ENCODE data around the gene SUDS3. TPM values are rescaled to one million over a fixed set of nuclear protein-coding genes. Genes with fewer than 3 reads are reported as not detected.

SUDS3 gene
- total and polyA plus RNA-seq, 12 donors: 7.5 to 28.0 (median 21.6) TPM

DNA sequence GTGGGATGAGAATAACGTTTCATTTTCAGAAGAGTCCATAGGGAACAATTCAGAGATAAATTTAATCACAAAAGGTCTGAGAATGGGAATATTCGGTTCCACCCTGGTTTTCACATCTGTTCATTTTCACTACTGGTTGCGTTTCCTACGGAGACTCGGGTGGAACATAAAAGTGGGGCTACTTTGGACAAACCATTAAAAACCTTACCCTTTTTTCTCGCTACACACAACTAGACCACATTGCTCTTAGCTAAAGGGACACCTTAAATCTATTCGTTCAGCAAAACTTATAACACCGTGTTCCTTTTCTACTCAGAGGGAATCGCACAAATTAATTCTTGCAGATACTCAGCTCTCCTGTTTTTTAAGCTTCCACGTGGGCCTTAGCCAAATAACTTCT, 1.0 kb upstream of the SUDS3 start:
- peaks cover 0 to 54% (median 47%) of the 10 kb centered on the region in 9 donors for H3K4me1 ChIP-seq
- no peak for DNase-seq

DNA sequence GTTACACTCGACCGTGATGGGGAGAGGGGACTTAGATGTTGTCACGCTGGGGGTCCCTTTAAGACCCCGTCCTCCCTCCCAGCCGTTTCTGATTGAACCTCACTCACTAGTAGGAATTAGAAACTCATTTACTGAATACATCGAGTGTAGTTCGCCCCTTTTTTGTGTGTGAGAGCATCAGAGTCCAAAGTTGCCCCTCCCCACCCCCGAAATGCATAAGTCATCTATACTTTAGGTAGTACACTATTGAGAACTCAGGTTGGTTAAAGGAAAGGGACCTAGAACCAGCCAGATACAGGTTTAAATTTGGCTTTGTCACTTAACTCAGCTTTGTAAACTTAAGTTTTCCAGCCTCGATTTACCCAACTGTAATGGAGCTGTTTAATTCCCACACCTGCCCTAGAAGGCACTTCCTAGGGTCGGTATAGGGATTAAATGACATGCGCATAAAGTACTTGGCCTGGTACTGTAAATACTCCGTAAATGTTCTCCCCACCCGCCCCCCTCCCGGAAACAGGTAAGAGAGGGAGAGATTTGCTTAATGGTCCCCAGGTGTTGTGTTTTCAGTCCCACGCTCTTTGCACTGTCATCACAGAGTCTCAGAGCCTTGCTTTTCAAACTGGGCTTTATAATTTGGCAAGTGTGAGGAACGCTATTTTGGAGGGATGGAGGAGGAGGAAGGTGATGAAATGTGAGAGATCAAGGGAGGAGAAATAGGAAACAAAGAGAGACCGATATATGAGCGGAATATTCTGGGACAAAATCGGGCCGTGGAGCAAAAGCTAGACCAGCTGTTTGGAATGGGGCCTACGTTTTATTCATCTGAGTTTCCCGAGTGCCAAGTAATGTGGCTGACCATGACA, 897 bp downstream of the SUDS3 start:
- intact Hi-C loops (cut with DNase I): loop anchor here (2.0 to 10.0 kb wide), 10 partner anchors 72 to 502 kb away; partner anchors contain the start of gene WSB2 (in 1 of the 10)
- H3K4me1 ChIP-seq: peaks cover 0 to 44% (median 39%) of the 10 kb centered on the region in 9 donors
- WGBS, 2 donors: 2 to 3% methylated on average over 22 of the region's 22 CpGs
- H3K36me3 ChIP-seq: peaks cover 0 to 39% (median 24%) of the 10 kb centered on the region in 9 donors
- H3K9me3 ChIP-seq: no peaks in the 10 kb centered on the region
- peak overlapping the region; percentile 85 to 100 (median 97) for H3K4me3 ChIP-seq
- DNase-seq (peak in 1 of 2 donors; percentile 8), ATAC-seq (no peak)
- no peaks in the 10 kb centered on the region for H3K27me3 ChIP-seq
- TF ChIP-seq, protein P1, sequence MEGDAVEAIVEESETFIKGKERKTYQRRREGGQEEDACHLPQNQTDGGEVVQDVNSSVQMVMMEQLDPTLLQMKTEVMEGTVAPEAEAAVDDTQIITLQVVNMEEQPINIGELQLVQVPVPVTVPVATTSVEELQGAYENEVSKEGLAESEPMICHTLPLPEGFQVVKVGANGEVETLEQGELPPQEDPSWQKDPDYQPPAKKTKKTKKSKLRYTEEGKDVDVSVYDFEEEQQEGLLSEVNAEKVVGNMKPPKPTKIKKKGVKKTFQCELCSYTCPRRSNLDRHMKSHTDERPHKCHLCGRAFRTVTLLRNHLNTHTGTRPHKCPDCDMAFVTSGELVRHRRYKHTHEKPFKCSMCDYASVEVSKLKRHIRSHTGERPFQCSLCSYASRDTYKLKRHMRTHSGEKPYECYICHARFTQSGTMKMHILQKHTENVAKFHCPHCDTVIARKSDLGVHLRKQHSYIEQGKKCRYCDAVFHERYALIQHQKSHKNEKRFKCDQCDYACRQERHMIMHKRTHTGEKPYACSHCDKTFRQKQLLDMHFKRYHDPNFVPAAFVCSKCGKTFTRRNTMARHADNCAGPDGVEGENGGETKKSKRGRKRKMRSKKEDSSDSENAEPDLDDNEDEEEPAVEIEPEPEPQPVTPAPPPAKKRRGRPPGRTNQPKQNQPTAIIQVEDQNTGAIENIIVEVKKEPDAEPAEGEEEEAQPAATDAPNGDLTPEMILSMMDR (IDR thresholded peaks at IDR 0.05): no peak
- peak overlapping the region in 9 of 10 donors; percentile 91 to 100 (median 97) for H3K27ac ChIP-seq

More for the DNA sequence above, 1.0 kb upstream of the SUDS3 start:
- Histone ChIP-seq H3K4me3 (peak overlapping the region in 5 of 10 donors; percentile 86 to 100 (median 98)), H3K27me3 (no peaks in the 10 kb centered on the region), H3K27ac (peak overlapping the region; percentile 91 to 100 (median 96)), H3K36me3 (peaks cover 0 to 20% (median 10%) of the 10 kb centered on the region in 9 donors), H3K9me3 (no peaks in the 10 kb centered on the region)
- TF ChIP-seq, protein P1 (IDR thresholded peaks at IDR 0.05): no peak
- intact Hi-C loops (cut with DNase I): loop anchor here (2.0 to 10.0 kb wide), 10 partner anchors 71 to 501 kb away; partner anchors contain the start of gene WSB2 (in 1 of the 10)
- ATAC-seq: no peak
- 68 to 71% methylated on average over 10 of the region's 10 CpGs for WGBS, 2 donors

DNA sequence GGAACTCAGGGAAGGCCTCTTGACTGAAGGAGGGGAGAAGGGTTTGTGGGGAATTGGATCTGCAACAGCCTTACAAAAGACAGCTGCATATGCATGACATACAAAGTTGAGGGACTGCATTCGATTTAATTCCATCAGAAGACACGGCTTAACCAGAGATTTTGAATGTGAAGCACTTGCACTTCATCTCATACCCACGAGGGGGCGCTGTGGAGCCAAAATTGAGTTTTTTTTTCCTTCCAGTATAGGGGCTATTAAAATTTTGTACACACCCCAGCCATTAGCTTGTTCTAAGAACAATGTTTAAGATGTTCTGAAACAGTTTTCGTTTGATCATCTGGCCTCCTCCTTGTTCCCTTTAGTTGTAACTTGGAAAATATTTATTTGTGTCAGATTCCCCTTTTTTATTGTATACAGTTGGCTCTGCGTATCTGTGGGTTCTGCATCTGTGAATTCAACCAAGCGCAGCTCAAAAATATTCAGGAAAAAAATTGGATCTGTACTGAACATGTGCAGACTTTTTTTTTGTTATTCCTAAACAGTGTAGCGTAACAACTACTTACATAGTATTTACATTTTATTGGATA, 1.6 kb downstream of the SUDS3 start:
- peaks cover 0 to 44% (median 39%) of the 10 kb centered on the region in 9 donors for H3K4me1 ChIP-seq
- peak; percentile 53 to 62 for DNase-seq
- H3K9me3 ChIP-seq: no peaks in the 10 kb centered on the region
- ATAC-seq: no peak
- peaks cover 0 to 46% (median 24%) of the 10 kb centered on the region in 9 donors for H3K36me3 ChIP-seq
- H3K4me3 ChIP-seq: peak overlapping the region in 9 of 10 donors; percentile 85 to 100 (median 97)
- intact Hi-C loops (cut with DNase I): loop anchor here (2.0 to 10.0 kb wide), 10 partner anchors 73 to 503 kb away; partner anchors contain the start of gene WSB2 (in 1 of the 10)
- no peaks in the 10 kb centered on the region for H3K27me3 ChIP-seq
- peak overlapping the region in 6 of 10 donors; percentile 91 to 100 (median 98) for H3K27ac ChIP-seq
- TF ChIP-seq, protein P1 (IDR thresholded peaks at IDR 0.05): peak in 8 of 9 donors; percentile 91 to 99 (median 96)
- 36% methylated on average over 8 of the region's 8 CpGs for WGBS, 2 donors

DNA sequence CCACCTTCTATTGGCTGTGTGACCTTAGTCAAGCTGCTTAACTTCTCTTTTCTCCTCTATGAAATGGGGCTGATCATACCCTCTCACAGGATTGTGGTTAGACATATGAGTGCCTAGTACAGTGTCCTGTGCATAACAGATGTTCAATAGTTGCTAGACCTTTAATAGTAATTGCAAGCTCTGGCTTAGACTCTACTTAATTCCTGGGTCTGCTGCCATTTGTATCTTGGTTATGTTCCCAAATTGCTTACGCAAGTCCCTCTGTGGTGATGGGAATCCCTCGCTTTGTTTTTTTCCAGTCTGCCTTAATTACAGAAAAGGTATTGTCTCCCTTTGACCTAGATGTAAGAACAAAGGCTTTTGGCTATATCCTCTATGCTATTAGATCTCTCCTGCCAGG, 15.1 kb downstream of the SUDS3 start:
- H3K27ac ChIP-seq: no peak overlapping the region
- no peaks in the 10 kb centered on the region for H3K27me3 ChIP-seq
- H3K36me3 ChIP-seq: peaks cover 0 to 100% (median 55%) of the 10 kb centered on the region in 9 donors
- H3K9me3 ChIP-seq: no peaks in the 10 kb centered on the region
- H3K4me3 ChIP-seq: no peak overlapping the region
- WGBS, 2 donors: 85 to 89% methylated on average over 2 of the region's 2 CpGs
- intact Hi-C loops (cut with DNase I): no loop called here
- peaks cover 0 to 12% (median 0%) of the 10 kb centered on the region in 9 donors for H3K4me1 ChIP-seq
- DNase-seq (no peak), ATAC-seq (peak in 1 of 8 donors; percentile 58)
- TF ChIP-seq, protein P1 (IDR thresholded peaks at IDR 0.05): no peak
